HL-60/S4 treated with retinoic acid at 250 ng/mL for 4 days and 3 days (cell line): ENCODE data around the gene COMT.
"Not testable (repeated sequence)": the region's sequence is repeated elsewhere in the genome, so short reads cannot be mapped to it uniquely, and the experiment has no call there.

Experiments
- in situ Hi-C: fragments of 300-500 bp; cut with MboI; formaldehyde crosslinking; loops from 2 replicates; pipeline ENCODE4 v1.7.0; 2022; ENCODE audit warnings: low sequenced_read_pairs

COMT gene

GRCh38 chr22:19907902-19908301, 33.7 kb upstream of the COMT start:
- in situ Hi-C loops: not testable (repeated sequence)

- in situ Hi-C loops: loop anchor here (5.0 kb wide), 1 partner anchor 177 kb away; no protein-coding TSS in a partner anchor
Measured at GRCh38 chr22:19909350-19910179, 32.0 kb upstream of the COMT start.

- in situ Hi-C loops: loop anchor here (5.0 kb wide), 1 partner anchor 178 kb away; no protein-coding TSS in a partner anchor
Measured at GRCh38 chr22:19910180-19910744, 31.3 kb upstream of the COMT start.

GRCh38 chr22:19911540-19912270, 29.9 kb upstream of the COMT start:
- in situ Hi-C loops: loop anchor here (5.0 kb wide), 1 partner anchor 179 kb away; no protein-coding TSS in a partner anchor

GRCh38 chr22:19912271-19912999, 29.1 kb upstream of the COMT start:
- in situ Hi-C loops: loop anchor here (5.0 kb wide), 1 partner anchor 180 kb away; no protein-coding TSS in a partner anchor

- in situ Hi-C loops: loop anchor here (5.0 kb wide), 1 partner anchor 181 kb away; no protein-coding TSS in a partner anchor
Measured at GRCh38 chr22:19913337-19913936, 28.1 kb upstream of the COMT start.

GRCh38 chr22:19914201-19914943, 27.2 kb upstream of the COMT start:
- in situ Hi-C loops: loop anchor here (5.0 kb wide), 1 partner anchor 182 kb away; no protein-coding TSS in a partner anchor

GRCh38 chr22:19915287-19915954, 26.2 kb upstream of the COMT start:
- in situ Hi-C loops: no loop called here

GRCh38 chr22:19916006-19916405, 25.6 kb upstream of the COMT start:
- in situ Hi-C loops: no loop called here

- in situ Hi-C loops: no loop called here
Measured at GRCh38 chr22:19916941-19917340, 24.6 kb upstream of the COMT start.

GRCh38 chr22:19917389-19918138, 24.0 kb upstream of the COMT start:
- in situ Hi-C loops: no loop called here

GRCh38 chr22:19918332-19919106, 23.1 kb upstream of the COMT start:
- in situ Hi-C loops: no loop called here

- in situ Hi-C loops: no loop called here
Measured at GRCh38 chr22:19919701-19920363, 21.7 kb upstream of the COMT start.

GRCh38 chr22:19921544-19922081, 20.0 kb upstream of the COMT start:
- in situ Hi-C loops: no loop called here

- in situ Hi-C loops: no loop called here
Measured at GRCh38 chr22:19923914-19924513, 17.6 kb upstream of the COMT start.

- in situ Hi-C loops: not testable (repeated sequence)
Measured at GRCh38 chr22:19926028-19926427, 15.5 kb upstream of the COMT start.
